Fibroblast of lung (primary cell): ENCODE data around the gene SESN2.

Experiments
- EZH2 ChIP-seq: IDR thresholded peaks from 2 replicates; pipeline ENCODE4 v1.5.1; 2012; ENCODE audit warnings: low read length, control low read depth, mild to moderate bottlenecking; ENCODE audit errors: missing control alignments
- TF ChIP-seq, protein P1 (sequence below), 2 donors: IDR thresholded peaks in 1 of 2; conservative IDR thresholded peaks in 1 of 2; 1 replicate in 1 of 2; 2 replicates in 1 of 2; pipeline ENCODE4 v1.5.1; 2011 to 2012; ENCODE audit warnings: low read length in 2 of 2, control low read depth in 1 of 2, inconsistent platforms in 1 of 2, low read depth in 1 of 2, mild to moderate bottlenecking in 1 of 2

- TF ChIP-seq, protein P1, sequence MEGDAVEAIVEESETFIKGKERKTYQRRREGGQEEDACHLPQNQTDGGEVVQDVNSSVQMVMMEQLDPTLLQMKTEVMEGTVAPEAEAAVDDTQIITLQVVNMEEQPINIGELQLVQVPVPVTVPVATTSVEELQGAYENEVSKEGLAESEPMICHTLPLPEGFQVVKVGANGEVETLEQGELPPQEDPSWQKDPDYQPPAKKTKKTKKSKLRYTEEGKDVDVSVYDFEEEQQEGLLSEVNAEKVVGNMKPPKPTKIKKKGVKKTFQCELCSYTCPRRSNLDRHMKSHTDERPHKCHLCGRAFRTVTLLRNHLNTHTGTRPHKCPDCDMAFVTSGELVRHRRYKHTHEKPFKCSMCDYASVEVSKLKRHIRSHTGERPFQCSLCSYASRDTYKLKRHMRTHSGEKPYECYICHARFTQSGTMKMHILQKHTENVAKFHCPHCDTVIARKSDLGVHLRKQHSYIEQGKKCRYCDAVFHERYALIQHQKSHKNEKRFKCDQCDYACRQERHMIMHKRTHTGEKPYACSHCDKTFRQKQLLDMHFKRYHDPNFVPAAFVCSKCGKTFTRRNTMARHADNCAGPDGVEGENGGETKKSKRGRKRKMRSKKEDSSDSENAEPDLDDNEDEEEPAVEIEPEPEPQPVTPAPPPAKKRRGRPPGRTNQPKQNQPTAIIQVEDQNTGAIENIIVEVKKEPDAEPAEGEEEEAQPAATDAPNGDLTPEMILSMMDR (conservative IDR thresholded peaks at IDR 0.05 in 1 of 2, IDR thresholded peaks at IDR 0.05 in 1 of 2; ENCODE audit: low read depth in 1 of 2, low read length in 2 of 2): no peak
- no peak for TF ChIP-seq EZH2
These were observed 42.3 kb downstream of the SESN2 start for GRCh38 chr1:28301368-28302174.
